Measurements from ENCODE around the gene IFNAR1. TPM values are rescaled to one million over a fixed set of nuclear protein-coding genes. Genes with fewer than 3 reads are reported as not detected.

Gene IFNAR1
- total RNA-seq, 4 donors from 2014 or later: 22.4 to 28.3 (median 26.4) TPM

Other genes with a start within 250 kb of the IFNAR1 start
- gene IFNAR2, start 95.0 kb upstream of the IFNAR1 start, total RNA-seq: 10 to 100 TPM in 2 of 4 donors, 1 to 10 TPM in 2; 5.3 to 14.6 (median 10.4) TPM
- 10 to 100 TPM; 16.9 to 31.0 (median 20.6) TPM for gene IL10RB, start 58.6 kb upstream of the IFNAR1 start, total RNA-seq
- gene IFNGR2, start 78.4 kb downstream of the IFNAR1 start, total RNA-seq: 10 to 100 TPM; 28.7 to 56.3 (median 39.3) TPM
- gene TMEM50B, start 155.0 kb downstream of the IFNAR1 start, total RNA-seq: 10 to 100 TPM; 40.2 to 95.1 (median 67.2) TPM
- gene DNAJC28, start 166.7 kb downstream of the IFNAR1 start, total RNA-seq: 1 to 10 TPM in 3 of 4 donors, under 1 TPM in 1; 0.83 to 2.1 (median 1.7) TPM
- 10 to 100 TPM; 35.8 to 61.8 (median 49.0) TPM for gene GART, start 217.1 kb downstream of the IFNAR1 start, total RNA-seq
- 100 to 1,000 TPM; 219 to 258 (median 244) TPM for gene SON, start 218.1 kb downstream of the IFNAR1 start, total RNA-seq

Data from esophagus muscularis mucosa (tissue), 4 donors.